Left ventricle myocardium inferior (tissue), 1 donor: ENCODE measurements around the gene OR1S2. TPM values are rescaled to one million over a fixed set of nuclear protein-coding genes. Genes with fewer than 3 reads are reported as not detected.

ENCODE experiments used
- DNase-seq: peaks from one replicate; pipeline ENCODE4 v3.0.0-alpha.2; 2020
- H3K27ac ChIP-seq: fragments of 200-600 bp; replicated peaks from 2 replicates; pipeline ENCODE4 v1.8.0; 2021
- H3K27me3 ChIP-seq: fragments of 200-600 bp; 2 replicates; pipeline ENCODE4 v1.8.0; 2021; ENCODE audit warnings: low read depth
- H3K36me3 ChIP-seq: fragments of 200-600 bp; 2 replicates; pipeline ENCODE4 v1.8.0; 2021
- H3K4me1 ChIP-seq: fragments of 200-600 bp; 2 replicates; pipeline ENCODE4 v1.8.0; 2021
- H3K4me3 ChIP-seq: fragments of 200-600 bp; 2 replicates; pipeline ENCODE4 v1.8.0; 2021; ENCODE audit warnings: mild to moderate bottlenecking, moderate library complexity
- H3K9me3 ChIP-seq: fragments of 200-600 bp; replicated peaks from 2 replicates; pipeline ENCODE4 v1.8.0; 2021
- intact Hi-C: fragments of 100-400 bp; cut with micrococcal nuclease; formaldehyde crosslinking; loops from one replicate; pipeline ENCODE4 v1.11.0; 2022
- total RNA-seq: library from RNA; stranded (reverse); fragmentation: NEBNext Ultra II Directional; extraction: Animal tissue kit (Norgen Biotek cat#: 25700); gene quantifications from one replicate; pipeline ENCODE4 v1.2.1, GENCODE V29; 2021
- TF ChIP-seq, protein P1 (sequence below): fragments of 200-600 bp; IDR thresholded peaks from 2 replicates; pipeline ENCODE4 v1.8.0; 2021; ENCODE audit warnings: antibody characterized with exemption, mild to moderate bottlenecking, borderline replicate concordance
- donor health status: DM: no; HTN: yes; CAD: no; lungs with severe emphysema.

Gene OR1S2
- total RNA-seq, 1 donor from 2014 or later, result not detected

DNA sequence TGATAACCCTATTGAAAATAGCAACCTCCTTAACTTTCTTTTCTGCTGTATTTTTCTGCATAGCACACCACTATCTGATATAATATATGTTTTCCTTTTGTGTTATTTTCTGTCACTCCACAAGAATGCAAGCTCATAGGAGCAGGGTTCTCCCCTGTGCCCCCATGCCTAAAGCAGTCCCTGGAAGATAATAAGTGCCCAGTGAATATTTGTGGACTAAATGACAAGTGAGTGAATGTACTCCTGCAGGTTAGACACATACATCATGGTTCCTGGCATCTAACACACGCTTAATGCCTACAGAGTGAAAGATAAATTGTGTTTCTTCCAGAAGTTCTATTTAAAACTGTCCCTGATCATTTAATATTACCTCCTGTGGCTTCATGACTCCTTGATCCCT lies 39.0 kb downstream of the OR1S2 start:
- Histone ChIP-seq H3K27ac (no peak overlapping the region), H3K4me3 (no peak overlapping the region), H3K9me3 (peaks cover 1% of the 10 kb centered on the region), H3K36me3 (no peaks in the 10 kb centered on the region), H3K4me1 (no peaks in the 10 kb centered on the region), H3K27me3 (no peaks in the 10 kb centered on the region)
- DNase-seq, result no peak
- TF ChIP-seq, protein P1, sequence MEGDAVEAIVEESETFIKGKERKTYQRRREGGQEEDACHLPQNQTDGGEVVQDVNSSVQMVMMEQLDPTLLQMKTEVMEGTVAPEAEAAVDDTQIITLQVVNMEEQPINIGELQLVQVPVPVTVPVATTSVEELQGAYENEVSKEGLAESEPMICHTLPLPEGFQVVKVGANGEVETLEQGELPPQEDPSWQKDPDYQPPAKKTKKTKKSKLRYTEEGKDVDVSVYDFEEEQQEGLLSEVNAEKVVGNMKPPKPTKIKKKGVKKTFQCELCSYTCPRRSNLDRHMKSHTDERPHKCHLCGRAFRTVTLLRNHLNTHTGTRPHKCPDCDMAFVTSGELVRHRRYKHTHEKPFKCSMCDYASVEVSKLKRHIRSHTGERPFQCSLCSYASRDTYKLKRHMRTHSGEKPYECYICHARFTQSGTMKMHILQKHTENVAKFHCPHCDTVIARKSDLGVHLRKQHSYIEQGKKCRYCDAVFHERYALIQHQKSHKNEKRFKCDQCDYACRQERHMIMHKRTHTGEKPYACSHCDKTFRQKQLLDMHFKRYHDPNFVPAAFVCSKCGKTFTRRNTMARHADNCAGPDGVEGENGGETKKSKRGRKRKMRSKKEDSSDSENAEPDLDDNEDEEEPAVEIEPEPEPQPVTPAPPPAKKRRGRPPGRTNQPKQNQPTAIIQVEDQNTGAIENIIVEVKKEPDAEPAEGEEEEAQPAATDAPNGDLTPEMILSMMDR, result no peak
- intact Hi-C loops, result no loop called here

DNA sequence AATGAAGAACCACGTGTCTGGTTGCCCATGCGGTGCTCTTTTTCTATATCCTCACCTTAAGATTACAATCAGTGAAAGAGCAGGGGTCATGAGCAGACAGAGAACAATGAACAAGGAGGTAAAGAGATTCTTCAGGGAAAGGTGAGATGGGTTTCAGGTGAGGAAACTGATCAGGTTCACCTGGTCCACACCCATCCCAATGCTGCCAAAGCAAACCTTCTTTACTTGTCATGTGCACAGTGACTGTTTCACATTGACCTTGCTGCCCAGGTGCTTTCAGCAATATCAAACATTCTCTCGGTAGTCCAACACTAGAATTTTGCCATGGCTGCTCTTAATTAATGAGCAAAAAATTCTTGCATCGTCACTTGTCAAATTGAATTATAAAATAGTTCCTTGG lies 39.6 kb downstream of the OR1S2 start:
- no peak overlapping the region for H3K27ac ChIP-seq
- peaks cover 4% of the 10 kb centered on the region for H3K9me3 ChIP-seq
- H3K4me3 ChIP-seq, result no peak overlapping the region
- intact Hi-C loops, result no loop called here
- no peak for DNase-seq
- no peaks in the 10 kb centered on the region for H3K27me3 ChIP-seq
- TF ChIP-seq, protein P1, result no peak
- H3K36me3 ChIP-seq, result no peaks in the 10 kb centered on the region
- H3K4me1 ChIP-seq, result no peaks in the 10 kb centered on the region

Other genes starting within 250 kb of the OR1S2 start
- not detected for gene OR9Q1, start 180.3 kb downstream of the OR1S2 start, total RNA-seq
- gene OR6Q1, start 173.2 kb downstream of the OR1S2 start, total RNA-seq, result not detected
- gene OR9I1, start 78.6 kb downstream of the OR1S2 start, total RNA-seq, result not detected
- not detected for gene OR9Q2, start 15.1 kb downstream of the OR1S2 start, total RNA-seq
- not detected for gene OR1S1, start 8.6 kb upstream of the OR1S2 start, total RNA-seq
- not detected for gene OR10Q1, start 24.8 kb upstream of the OR1S2 start, total RNA-seq
- gene OR10W1, start 64.1 kb upstream of the OR1S2 start, total RNA-seq, result not detected
- gene OR5B17, start 154.9 kb upstream of the OR1S2 start, total RNA-seq, result not detected
- gene OR5B3, start 202.7 kb upstream of the OR1S2 start, total RNA-seq, result not detected
- gene OR5B2, start 224.0 kb upstream of the OR1S2 start, total RNA-seq, result not detected
- gene OR5B12, start 238.1 kb upstream of the OR1S2 start, total RNA-seq, result not detected